DOHH2 (cell line): ENCODE results near the gene B3GALT5.

ENCODE experiments used
- H3F3A ChIP-seq: fragments of 200-600 bp; sonication (generic), shearing (Covaris generic); 2 replicates; pipeline ENCODE4 v1.6.0; 2016; ENCODE audit warnings: antibody characterized with exemption, mild to moderate bottlenecking; ENCODE audit not compliant: control insufficient read depth, insufficient read depth
- H3K27ac ChIP-seq: fragments of 200-600 bp; sonication (generic); 2 replicates; pipeline ENCODE4 v1.5.1; 2014; ENCODE audit warnings: low read depth, mild to moderate bottlenecking, low read length, moderate library complexity
- H3K27me3 ChIP-seq: fragments of 200-600 bp; sonication (generic); 2 replicates; pipeline ENCODE4 v1.6.1; 2014; ENCODE audit warnings: mild to moderate bottlenecking, low read length, mixed read lengths; ENCODE audit not compliant: control insufficient read depth
- H3K36me3 ChIP-seq: fragments of 200-600 bp; sonication (generic); 2 replicates; pipeline ENCODE4 v1.6.1; 2014; ENCODE audit warnings: mild to moderate bottlenecking, low read length, moderate library complexity, mixed read lengths; ENCODE audit not compliant: control insufficient read depth
- H3K4me1 ChIP-seq: fragments of 200-600 bp; sonication (generic); 2 replicates; pipeline ENCODE4 v1.6.1; 2014; ENCODE audit warnings: mild to moderate bottlenecking, low read length, mixed read lengths; ENCODE audit not compliant: control insufficient read depth
- H3K4me2 ChIP-seq: fragments of 200-600 bp; sonication (generic); 2 replicates; pipeline ENCODE4 v1.6.0; 2014; ENCODE audit warnings: mild to moderate bottlenecking, low read length, moderate library complexity
- H3K4me3 ChIP-seq: fragments of 200-600 bp; sonication (generic); 2 replicates; pipeline ENCODE4 v1.5.1; 2014; ENCODE audit warnings: mild to moderate bottlenecking, low read length, mixed read lengths
- H3K79me2 ChIP-seq: fragments of 200-600 bp; sonication (generic); 2 replicates; pipeline ENCODE4 v1.6.1; 2014; ENCODE audit warnings: mild to moderate bottlenecking, low read length, mixed read lengths; ENCODE audit not compliant: control insufficient read depth
- H3K9me2 ChIP-seq: fragments of 200-600 bp; sonication (generic); replicated peaks from 2 replicates; pipeline ENCODE4 v1.6.1; 2014; ENCODE audit warnings: mild to moderate bottlenecking, low read length, mixed read lengths; ENCODE audit not compliant: control insufficient read depth
- H3K9me3 ChIP-seq: fragments of 200-600 bp; sonication (generic); 2 replicates; pipeline ENCODE4 v1.6.1; 2014; ENCODE audit warnings: antibody characterized with exemption, low read length, mixed read lengths; ENCODE audit not compliant: control insufficient read depth, insufficient read depth
- H4K20me1 ChIP-seq: fragments of 200-600 bp; sonication (generic); 2 replicates; pipeline ENCODE4 v1.6.0; 2014; ENCODE audit warnings: low read depth, mild to moderate bottlenecking, antibody characterized with exemption, low read length, moderate library complexity; ENCODE audit not compliant: control insufficient read depth, insufficient read depth
- EZH2phosphoT487 ChIP-seq: fragments of 200-600 bp; sonication (generic); IDR thresholded peaks from 2 replicates; pipeline ENCODE4 v1.6.1; 2017; ENCODE audit warnings: borderline replicate concordance, mild to moderate bottlenecking, antibody characterized with exemption, low read length, moderate library complexity, mixed read lengths
- TF ChIP-seq, protein P1 (sequence below): fragments of 200-600 bp; sonication (generic); IDR thresholded peaks from one replicate; pipeline ENCODE4 v1.5.1; 2014; ENCODE audit warnings: antibody characterized with exemption, mild to moderate bottlenecking, low read depth, low read length; ENCODE audit not compliant: poor library complexity, severe bottlenecking

B3GALT5 gene

DNA sequence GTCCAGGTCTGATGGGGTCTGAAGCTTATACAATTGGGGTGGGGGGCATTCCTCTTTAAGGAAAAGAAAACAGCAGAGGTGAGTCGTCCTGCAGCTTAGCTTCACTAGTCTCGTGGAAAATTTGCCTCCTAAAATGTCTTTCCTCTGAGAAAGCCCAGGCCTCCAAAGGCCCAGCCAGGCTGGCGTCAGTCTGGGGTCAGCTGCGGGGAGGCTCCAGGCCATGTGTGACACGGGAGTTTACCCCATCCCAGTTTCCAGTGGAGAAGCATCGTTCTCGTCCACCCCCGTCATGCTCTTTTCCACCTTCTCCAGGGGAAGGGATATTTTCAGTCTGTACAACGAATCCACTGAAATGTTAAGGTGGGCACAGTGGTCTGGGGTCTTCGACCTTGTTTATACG, 42.8 kb downstream of the B3GALT5 start:
- TF ChIP-seq EZH2phosphoT487 = no peak
- TF ChIP-seq, protein P1, sequence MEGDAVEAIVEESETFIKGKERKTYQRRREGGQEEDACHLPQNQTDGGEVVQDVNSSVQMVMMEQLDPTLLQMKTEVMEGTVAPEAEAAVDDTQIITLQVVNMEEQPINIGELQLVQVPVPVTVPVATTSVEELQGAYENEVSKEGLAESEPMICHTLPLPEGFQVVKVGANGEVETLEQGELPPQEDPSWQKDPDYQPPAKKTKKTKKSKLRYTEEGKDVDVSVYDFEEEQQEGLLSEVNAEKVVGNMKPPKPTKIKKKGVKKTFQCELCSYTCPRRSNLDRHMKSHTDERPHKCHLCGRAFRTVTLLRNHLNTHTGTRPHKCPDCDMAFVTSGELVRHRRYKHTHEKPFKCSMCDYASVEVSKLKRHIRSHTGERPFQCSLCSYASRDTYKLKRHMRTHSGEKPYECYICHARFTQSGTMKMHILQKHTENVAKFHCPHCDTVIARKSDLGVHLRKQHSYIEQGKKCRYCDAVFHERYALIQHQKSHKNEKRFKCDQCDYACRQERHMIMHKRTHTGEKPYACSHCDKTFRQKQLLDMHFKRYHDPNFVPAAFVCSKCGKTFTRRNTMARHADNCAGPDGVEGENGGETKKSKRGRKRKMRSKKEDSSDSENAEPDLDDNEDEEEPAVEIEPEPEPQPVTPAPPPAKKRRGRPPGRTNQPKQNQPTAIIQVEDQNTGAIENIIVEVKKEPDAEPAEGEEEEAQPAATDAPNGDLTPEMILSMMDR = no peak
- Histone ChIP-seq H3K27ac (no peak overlapping the region), H4K20me1 (no peaks in the 10 kb centered on the region), H3K79me2 (no peaks in the 10 kb centered on the region), H3K4me2 (no peak overlapping the region), H3K36me3 (no peaks in the 10 kb centered on the region), H3F3A (no peaks in the 10 kb centered on the region), H3K4me1 (no peaks in the 10 kb centered on the region), H3K27me3 (peaks cover 8% of the 10 kb centered on the region), H3K9me3 (no peaks in the 10 kb centered on the region), H3K9me2 (no peaks in the 10 kb centered on the region), H3K4me3 (no peak overlapping the region)

- Histone ChIP-seq H3K4me1 (no peaks in the 10 kb centered on the region), H4K20me1 (no peaks in the 10 kb centered on the region), H3F3A (no peaks in the 10 kb centered on the region), H3K27me3 (peaks cover 8% of the 10 kb centered on the region), H3K9me2 (no peaks in the 10 kb centered on the region), H3K4me2 (no peak overlapping the region), H3K4me3 (no peak overlapping the region), H3K9me3 (no peaks in the 10 kb centered on the region), H3K79me2 (no peaks in the 10 kb centered on the region), H3K27ac (no peak overlapping the region), H3K36me3 (no peaks in the 10 kb centered on the region)
- no peak for TF ChIP-seq EZH2phosphoT487
Measured at GRCh38 chr21:39656209-39656608, 43.5 kb downstream of the B3GALT5 start.

GRCh38 chr21:39657091-39657689, 44.5 kb downstream of the B3GALT5 start:
- Histone ChIP-seq H3F3A (no peaks in the 10 kb centered on the region), H3K4me1 (no peaks in the 10 kb centered on the region), H3K79me2 (no peaks in the 10 kb centered on the region), H3K27ac (no peak overlapping the region), H3K9me3 (no peaks in the 10 kb centered on the region), H3K36me3 (no peaks in the 10 kb centered on the region), H3K27me3 (peaks cover 8% of the 10 kb centered on the region), H4K20me1 (no peaks in the 10 kb centered on the region), H3K4me2 (no peak overlapping the region), H3K4me3 (no peak overlapping the region), H3K9me2 (no peaks in the 10 kb centered on the region)
- TF ChIP-seq, protein P1 = no peak
- no peak for TF ChIP-seq EZH2phosphoT487

DNA sequence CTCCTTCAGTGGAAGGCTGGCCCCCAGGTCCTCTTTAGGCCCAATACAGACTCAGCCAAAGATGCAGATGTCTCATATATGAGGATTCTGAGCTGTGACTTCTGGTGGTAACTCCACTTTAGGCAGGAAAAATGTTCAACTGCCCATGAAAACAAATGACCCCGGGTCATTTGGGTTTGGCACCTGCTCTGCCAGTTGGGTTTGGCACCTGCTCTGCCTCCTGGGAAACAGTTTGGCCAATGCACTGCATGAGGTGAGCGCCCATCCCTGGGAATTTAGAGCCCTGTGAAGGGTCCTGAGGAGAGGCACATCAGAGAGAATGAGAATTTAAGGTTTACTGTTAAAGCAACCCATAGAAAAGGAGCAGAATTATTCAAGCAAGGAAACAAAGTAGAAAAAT, 45.3 kb downstream of the B3GALT5 start:
- no peaks in the 10 kb centered on the region for H3K36me3 ChIP-seq
- no peaks in the 10 kb centered on the region for H4K20me1 ChIP-seq
- H3K4me1 ChIP-seq = no peaks in the 10 kb centered on the region
- no peak overlapping the region for H3K4me2 ChIP-seq
- H3F3A ChIP-seq = no peaks in the 10 kb centered on the region
- peaks cover 8% of the 10 kb centered on the region for H3K27me3 ChIP-seq
- no peak overlapping the region for H3K4me3 ChIP-seq
- H3K79me2 ChIP-seq = no peaks in the 10 kb centered on the region
- no peak overlapping the region for H3K27ac ChIP-seq
- TF ChIP-seq, protein P1 = no peak
- no peak for TF ChIP-seq EZH2phosphoT487
- no peaks in the 10 kb centered on the region for H3K9me2 ChIP-seq
- H3K9me3 ChIP-seq = no peaks in the 10 kb centered on the region
